Measurements from ENCODE around the gene FOXO6.

GRCh38 chr1:41431490-41432350 lies 70.5 kb downstream of the FOXO6 start:
- TF ChIP-seq POLR2AphosphoS5 (IDR thresholded peaks at IDR 0.05; ENCODE audit: low read depth, low read length) (no peak), TAF1 (IDR thresholded peaks at IDR 0.05; ENCODE audit: low read depth, low read length) (no peak)

All from GM12891 (cell line).